GM23338 (cell line): Measurements from ENCODE around the gene RMI2. TPM values are rescaled to one million over a fixed set of nuclear protein-coding genes. Genes with fewer than 3 reads are reported as not detected.

ENCODE experiments used
- ATAC-seq: fragments of 200-7000 bp; cut with Tn5 transposase; 3 replicates; pipeline ENCODE4 v1.9.1; 2020
- DNase-seq: peaks from one replicate; pipeline ENCODE4 v3.0.0-alpha.2; 2015; ENCODE audit warnings: low spot score
- H2AFZ ChIP-seq: fragments of 200-600 bp; sonication (generic); 2 replicates; pipeline ENCODE4 v1.8.0; 2016; ENCODE audit warnings: antibody characterized with exemption, mild to moderate bottlenecking, moderate library complexity
- H3F3A ChIP-seq: fragments of 200-600 bp; sonication (generic); replicated peaks from 2 replicates; pipeline ENCODE4 v1.8.0; 2017; ENCODE audit warnings: antibody characterized with exemption, mixed run types, low read depth
- H3K27ac ChIP-seq: fragments of 200-600 bp; sonication (generic); 2 replicates; pipeline ENCODE4 v1.6.1; 2016; ENCODE audit warnings: low read depth
- H3K27me3 ChIP-seq: fragments of 200-600 bp; sonication (generic); 2 replicates; pipeline ENCODE4 v1.8.0; 2016; ENCODE audit warnings: mild to moderate bottlenecking, mixed run types, moderate library complexity; ENCODE audit not compliant: insufficient read depth
- H3K36me3 ChIP-seq: fragments of 200-600 bp; sonication (generic); 2 replicates; pipeline ENCODE4 v1.8.0; 2016; ENCODE audit warnings: mild to moderate bottlenecking; ENCODE audit not compliant: insufficient read depth
- H3K4me1 ChIP-seq: fragments of 200-600 bp; sonication (generic); 2 replicates; pipeline ENCODE4 v1.8.0; 2016; ENCODE audit warnings: mild to moderate bottlenecking, moderate library complexity; ENCODE audit not compliant: insufficient read depth
- H3K4me2 ChIP-seq: fragments of 200-600 bp; sonication (generic); 2 replicates; pipeline ENCODE4 v1.7.1; 2017; ENCODE audit warnings: mixed run types
- H3K4me3 ChIP-seq: fragments of 200-600 bp; sonication (generic); 2 replicates; pipeline ENCODE4 v1.6.1; 2016; ENCODE audit warnings: mixed run types
- H3K79me2 ChIP-seq: fragments of 200-600 bp; sonication (generic); replicated peaks from 2 replicates; pipeline ENCODE4 v1.8.0; 2017; ENCODE audit warnings: mild to moderate bottlenecking; ENCODE audit not compliant: insufficient read depth
- H3K9me2 ChIP-seq: fragments of 200-600 bp; sonication (generic); 2 replicates; pipeline ENCODE4 v1.8.0; 2017; ENCODE audit not compliant: insufficient read depth
- H4K20me1 ChIP-seq: fragments of 200-600 bp; sonication (generic); replicated peaks from 2 replicates; pipeline ENCODE4 v1.8.0; 2017; ENCODE audit warnings: mild to moderate bottlenecking; ENCODE audit not compliant: insufficient read depth
- H3K27ac Mint-ChIP-seq: 2 replicates; pipeline ENCODE4 v1.8.0; 2020; ENCODE audit warnings: inconsistent platforms, mild to moderate bottlenecking, moderate library complexity, mixed read lengths
- H3K27me3 Mint-ChIP-seq: 3 replicates; pipeline ENCODE4 v1.8.0; 2022; ENCODE audit warnings: low read depth, mild to moderate bottlenecking, moderate library complexity, mixed read lengths, inconsistent platforms; ENCODE audit not compliant: insufficient read depth, poor library complexity
- H3K36me3 Mint-ChIP-seq: 3 replicates; pipeline ENCODE4 v1.8.0; 2021; ENCODE audit warnings: low read depth, mild to moderate bottlenecking, inconsistent platforms, moderate library complexity, mixed read lengths
- H3K4me1 Mint-ChIP-seq: 3 replicates; pipeline ENCODE4 v1.8.0; 2020; ENCODE audit warnings: mild to moderate bottlenecking, inconsistent platforms, mixed read lengths
- H3K4me3 Mint-ChIP-seq: 3 replicates; pipeline ENCODE4 v1.8.0; 2021; ENCODE audit warnings: moderate library complexity, mild to moderate bottlenecking, inconsistent platforms, mixed read lengths
- H3K9me3 Mint-ChIP-seq: 3 replicates; pipeline ENCODE4 v1.8.0; 2020; ENCODE audit warnings: moderate library complexity, mild to moderate bottlenecking, inconsistent platforms, mixed read lengths
- CREB1 ChIP-seq: fragments of 250-450 bp; sonication (Bioruptor Pico); IDR thresholded peaks from 2 replicates; pipeline ENCODE4 v1.5.0; 2020; ENCODE audit warnings: low read depth, mild to moderate bottlenecking, moderate library complexity
- EZH2phosphoT487 ChIP-seq: fragments of 200-600 bp; sonication (generic); IDR thresholded peaks from one replicate; pipeline ENCODE4 v1.8.1; 2018; ENCODE audit warnings: antibody characterized with exemption; ENCODE audit not compliant: unreplicated experiment
- POLR2AphosphoS5 ChIP-seq: IDR thresholded peaks from 2 replicates; pipeline ENCODE4 v1.6.1; 2016; ENCODE audit warnings: antibody characterized with exemption, low read depth
- ZNF114 ChIP-seq: fragments of 250-450 bp; sonication (Bioruptor Pico); IDR thresholded peaks from 2 replicates; pipeline ENCODE4 v1.5.0; 2020; ENCODE audit warnings: mild to moderate bottlenecking, moderate library complexity
- ZNF331 ChIP-seq: fragments of 250-450 bp; sonication (Bioruptor Pico); IDR thresholded peaks from 2 replicates; pipeline ENCODE4 v1.5.0; 2020; ENCODE audit warnings: low read depth, mild to moderate bottlenecking, moderate library complexity
- long read RNA-seq: library from polyadenylated mRNA; unstranded; transcript quantifications from one replicate; pipeline ENCODE4 v2.0.0, GENCODE V29; 2020; ENCODE audit not compliant: unreplicated experiment
- polyA plus RNA-seq: library from polyadenylated mRNA; unstranded; fragments of >200 nt; fragmentation: Nextera tagmentation; extraction: Ambion mirVana; gene quantifications from 2 replicates; pipeline ENCODE4 v1.2.1, GENCODE V29; 2016
- total RNA-seq: library from RNA; depleted of rRNA; stranded (reverse); fragments of >200 nt; shearing (Covaris generic); gene quantifications from 2 replicates; pipeline ENCODE4 v1.2.3, GENCODE V29; 2014; rRNA removed
- TF ChIP-seq, protein P1 (sequence below), 2 experiments: fragments of 200-600 bp in 1 of 2; sonication (generic) in 1 of 2; conservative IDR thresholded peaks; 2 replicates each; pipeline versions ENCODE4 v1.5.1 to v1.6.1; 2016 to 2017; ENCODE audit warnings: antibody characterized with exemption in 2 of 2, low read depth in 2 of 2, mild to moderate bottlenecking in 2 of 2, moderate library complexity in 1 of 2
- TF ChIP-seq, protein P2 (sequence below): IDR thresholded peaks from one replicate; pipeline ENCODE4 v1.6.1; 2018; ENCODE audit warnings: antibody characterized with exemption; ENCODE audit not compliant: unreplicated experiment
- TF ChIP-seq, protein P3 (sequence below): IDR thresholded peaks from 2 replicates; pipeline ENCODE4 v1.6.1; 2016; ENCODE audit warnings: antibody characterized with exemption

RMI2 gene
- total RNA-seq (98.2 and 120 TPM in 2 replicates), polyA plus RNA-seq (103 and 108 TPM in 2 replicates)
- long read RNA-seq, transcript RMI2-201 (2 exons, 1,457 nt), result major isoform, 63 of 65 reads
- long read RNA-seq, partial matches to known transcripts, result 0 of 65 reads
- long read RNA-seq, other reads (novel, unspliced or antisense), result 1 of 65 reads

DNA sequence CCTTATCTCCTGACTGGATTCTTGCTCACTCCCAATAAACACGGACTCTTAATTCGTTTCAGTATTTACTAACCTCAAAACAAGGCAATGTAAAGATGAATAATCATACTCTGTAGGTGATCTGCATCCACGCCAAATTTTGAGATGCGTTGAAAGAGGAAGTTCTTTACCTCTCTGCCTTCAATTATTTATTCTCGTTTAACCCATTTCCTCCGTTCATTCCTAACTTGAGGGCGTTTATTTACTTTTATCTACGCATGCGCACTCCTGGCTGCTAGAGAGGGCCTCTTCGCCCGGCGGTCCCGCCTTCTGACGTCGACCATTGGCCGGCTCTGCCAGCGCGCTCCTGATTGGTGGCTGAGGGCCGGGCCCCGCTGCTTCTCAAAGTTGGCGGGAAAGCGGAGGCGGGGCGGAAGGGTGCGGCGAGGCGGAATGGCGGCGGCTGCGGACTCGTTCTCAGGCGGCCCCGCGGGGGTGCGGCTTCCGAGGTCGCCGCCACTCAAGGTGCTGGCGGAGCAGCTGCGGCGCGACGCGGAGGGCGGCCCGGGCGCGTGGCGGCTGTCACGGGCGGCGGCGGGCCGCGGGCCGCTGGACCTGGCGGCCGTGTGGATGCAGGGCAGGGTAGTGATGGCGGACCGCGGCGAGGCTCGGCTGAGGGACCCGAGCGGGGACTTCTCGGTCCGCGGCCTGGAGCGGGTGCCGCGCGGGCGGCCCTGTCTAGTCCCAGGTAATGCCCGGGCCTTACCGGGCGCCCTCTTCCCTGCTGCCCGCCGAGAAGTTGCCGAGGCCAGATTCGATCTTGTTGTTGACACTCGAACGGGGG is at the start of gene RMI2:
Gene RMI2, plus strand, starts transcription at position 420 of the 823 bp plus-strand sequence. Its CDS starts 13 bp downstream, at position 433.
- Histone ChIP-seq H3K4me2 (peak within 1 kb of the TSS; percentile 92), H3F3A (no peaks in the 10 kb centered on the region), H3K27ac (0 out of 2 replicates have a peak within 1 kb of the TSS, but pooled peaks have one; percentile 48), H4K20me1 (peaks cover 6% of the 10 kb centered on the region; the same call in 1 of the 2 replicates), H3K9me2 (no peaks in the 10 kb centered on the region), H3K4me3 (peak within 1 kb of the TSS; percentile 45), H2AFZ (no peak within 1 kb of the TSS), H3K36me3 (peaks cover 4% of the 10 kb centered on the region; the same call in 1 of the 2 replicates), H3K4me1 (peaks cover 47% of the 10 kb centered on the region), H3K79me2 (peaks cover 53% of the 10 kb centered on the region), H3K27me3 (no peaks in the 10 kb centered on the region)
- Mint-ChIP-seq H3K27ac (peak within 1 kb of the TSS; percentile 90), H3K4me1 (peaks cover 50% of the 10 kb centered on the region), H3K36me3 (peaks cover 17% of the 10 kb centered on the region), H3K4me3 (peak within 1 kb of the TSS; percentile 94), H3K27me3 (peaks cover 15% of the 10 kb centered on the region), H3K9me3 (0 out of 3 replicates have a peak, but pooled peaks cover 3% of the 10 kb centered on the region)
- ATAC-seq, result peak; percentile 91
- TF ChIP-seq, protein P1, sequence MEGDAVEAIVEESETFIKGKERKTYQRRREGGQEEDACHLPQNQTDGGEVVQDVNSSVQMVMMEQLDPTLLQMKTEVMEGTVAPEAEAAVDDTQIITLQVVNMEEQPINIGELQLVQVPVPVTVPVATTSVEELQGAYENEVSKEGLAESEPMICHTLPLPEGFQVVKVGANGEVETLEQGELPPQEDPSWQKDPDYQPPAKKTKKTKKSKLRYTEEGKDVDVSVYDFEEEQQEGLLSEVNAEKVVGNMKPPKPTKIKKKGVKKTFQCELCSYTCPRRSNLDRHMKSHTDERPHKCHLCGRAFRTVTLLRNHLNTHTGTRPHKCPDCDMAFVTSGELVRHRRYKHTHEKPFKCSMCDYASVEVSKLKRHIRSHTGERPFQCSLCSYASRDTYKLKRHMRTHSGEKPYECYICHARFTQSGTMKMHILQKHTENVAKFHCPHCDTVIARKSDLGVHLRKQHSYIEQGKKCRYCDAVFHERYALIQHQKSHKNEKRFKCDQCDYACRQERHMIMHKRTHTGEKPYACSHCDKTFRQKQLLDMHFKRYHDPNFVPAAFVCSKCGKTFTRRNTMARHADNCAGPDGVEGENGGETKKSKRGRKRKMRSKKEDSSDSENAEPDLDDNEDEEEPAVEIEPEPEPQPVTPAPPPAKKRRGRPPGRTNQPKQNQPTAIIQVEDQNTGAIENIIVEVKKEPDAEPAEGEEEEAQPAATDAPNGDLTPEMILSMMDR (conservative IDR thresholded peaks at IDR 0.05; ENCODE audit: low read depth in 2 of 2), result no peak
- peak; percentile 57 for TF ChIP-seq POLR2AphosphoS5
- peak; percentile 99 for DNase-seq

DNA sequence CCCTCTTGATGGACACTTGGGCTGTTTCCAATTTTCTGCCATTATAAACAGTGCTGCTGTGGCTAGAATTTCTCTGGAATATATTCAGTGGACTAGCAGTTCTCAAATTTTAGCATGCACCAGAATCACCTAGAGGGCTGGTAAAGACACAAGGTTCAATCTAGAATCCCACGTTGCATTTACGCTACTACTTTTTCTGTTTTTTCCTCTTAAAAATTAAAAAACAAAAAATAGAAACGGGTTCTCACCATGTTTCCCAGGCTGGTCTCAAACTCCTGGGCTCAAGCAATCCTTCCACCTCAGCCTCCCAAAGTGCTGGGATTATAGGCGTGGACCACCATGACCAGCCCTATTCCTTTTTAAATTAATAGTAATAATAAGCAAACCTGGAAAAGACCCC is 49.6 kb upstream of the RMI2 start:
- Mint-ChIP-seq H3K9me3 (no peaks in the 10 kb centered on the region), H3K27me3 (peaks cover under 1% of the 10 kb centered on the region), H3K4me1 (peaks cover 22% of the 10 kb centered on the region), H3K36me3 (no peaks in the 10 kb centered on the region), H3K4me3 (no peak overlapping the region), H3K27ac (no peak overlapping the region)
- Histone ChIP-seq H3K4me2 (no peak overlapping the region), H3K79me2 (no peaks in the 10 kb centered on the region), H3F3A (peaks cover 7% of the 10 kb centered on the region; the same call in 1 of the 2 replicates), H3K4me1 (peaks cover 21% of the 10 kb centered on the region), H3K36me3 (no peaks in the 10 kb centered on the region), H3K27me3 (no peaks in the 10 kb centered on the region), H2AFZ (peak overlapping the region; percentile 96; the same call in 1 of the 2 replicates), H3K4me3 (no peak overlapping the region), H3K27ac (no peak overlapping the region), H3K9me2 (no peaks in the 10 kb centered on the region), H4K20me1 (no peaks in the 10 kb centered on the region)
- no peak for DNase-seq
- no peak for ATAC-seq
- TF ChIP-seq POLR2AphosphoS5 (no peak), CREB1 (CRISPR knock-in tag) (no peak), ZNF331 (CRISPR knock-in tag) (no peak), ZNF114 (CRISPR knock-in tag) (no peak), EZH2phosphoT487 (no peak)
- TF ChIP-seq, protein P2, sequence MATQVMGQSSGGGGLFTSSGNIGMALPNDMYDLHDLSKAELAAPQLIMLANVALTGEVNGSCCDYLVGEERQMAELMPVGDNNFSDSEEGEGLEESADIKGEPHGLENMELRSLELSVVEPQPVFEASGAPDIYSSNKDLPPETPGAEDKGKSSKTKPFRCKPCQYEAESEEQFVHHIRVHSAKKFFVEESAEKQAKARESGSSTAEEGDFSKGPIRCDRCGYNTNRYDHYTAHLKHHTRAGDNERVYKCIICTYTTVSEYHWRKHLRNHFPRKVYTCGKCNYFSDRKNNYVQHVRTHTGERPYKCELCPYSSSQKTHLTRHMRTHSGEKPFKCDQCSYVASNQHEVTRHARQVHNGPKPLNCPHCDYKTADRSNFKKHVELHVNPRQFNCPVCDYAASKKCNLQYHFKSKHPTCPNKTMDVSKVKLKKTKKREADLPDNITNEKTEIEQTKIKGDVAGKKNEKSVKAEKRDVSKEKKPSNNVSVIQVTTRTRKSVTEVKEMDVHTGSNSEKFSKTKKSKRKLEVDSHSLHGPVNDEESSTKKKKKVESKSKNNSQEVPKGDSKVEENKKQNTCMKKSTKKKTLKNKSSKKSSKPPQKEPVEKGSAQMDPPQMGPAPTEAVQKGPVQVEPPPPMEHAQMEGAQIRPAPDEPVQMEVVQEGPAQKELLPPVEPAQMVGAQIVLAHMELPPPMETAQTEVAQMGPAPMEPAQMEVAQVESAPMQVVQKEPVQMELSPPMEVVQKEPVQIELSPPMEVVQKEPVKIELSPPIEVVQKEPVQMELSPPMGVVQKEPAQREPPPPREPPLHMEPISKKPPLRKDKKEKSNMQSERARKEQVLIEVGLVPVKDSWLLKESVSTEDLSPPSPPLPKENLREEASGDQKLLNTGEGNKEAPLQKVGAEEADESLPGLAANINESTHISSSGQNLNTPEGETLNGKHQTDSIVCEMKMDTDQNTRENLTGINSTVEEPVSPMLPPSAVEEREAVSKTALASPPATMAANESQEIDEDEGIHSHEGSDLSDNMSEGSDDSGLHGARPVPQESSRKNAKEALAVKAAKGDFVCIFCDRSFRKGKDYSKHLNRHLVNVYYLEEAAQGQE, result no peak
- TF ChIP-seq, protein P3, sequence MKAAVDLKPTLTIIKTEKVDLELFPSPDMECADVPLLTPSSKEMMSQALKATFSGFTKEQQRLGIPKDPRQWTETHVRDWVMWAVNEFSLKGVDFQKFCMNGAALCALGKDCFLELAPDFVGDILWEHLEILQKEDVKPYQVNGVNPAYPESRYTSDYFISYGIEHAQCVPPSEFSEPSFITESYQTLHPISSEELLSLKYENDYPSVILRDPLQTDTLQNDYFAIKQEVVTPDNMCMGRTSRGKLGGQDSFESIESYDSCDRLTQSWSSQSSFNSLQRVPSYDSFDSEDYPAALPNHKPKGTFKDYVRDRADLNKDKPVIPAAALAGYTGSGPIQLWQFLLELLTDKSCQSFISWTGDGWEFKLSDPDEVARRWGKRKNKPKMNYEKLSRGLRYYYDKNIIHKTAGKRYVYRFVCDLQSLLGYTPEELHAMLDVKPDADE, result no peak
